ENCODE results near the gene RNF169.
"Not testable (repeated sequence)": the region's sequence is repeated elsewhere in the genome, so short reads cannot be mapped to it uniquely, and the experiment has no call there.

RNF169 gene

DNA sequence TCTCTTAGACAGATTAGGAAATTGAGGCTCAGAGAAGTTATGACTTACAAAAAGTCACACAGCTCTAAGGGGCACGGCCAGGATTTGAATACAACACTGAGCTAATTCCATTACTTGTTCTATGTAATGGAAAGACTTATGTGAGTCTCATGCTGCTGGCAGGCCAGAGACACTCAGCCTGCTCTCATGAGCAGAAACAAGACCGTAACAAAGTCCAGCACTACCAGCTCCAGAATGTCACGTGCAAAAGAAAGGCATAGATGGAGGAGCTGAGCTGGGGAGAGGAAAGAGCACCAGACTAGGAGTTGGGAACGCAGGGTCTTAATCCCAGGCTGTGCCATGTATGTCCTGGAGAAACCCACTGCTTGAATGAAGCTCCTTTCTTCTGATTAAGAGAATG lies 19.3 kb upstream of the RNF169 start:
- no peak for DNase-seq

DNA sequence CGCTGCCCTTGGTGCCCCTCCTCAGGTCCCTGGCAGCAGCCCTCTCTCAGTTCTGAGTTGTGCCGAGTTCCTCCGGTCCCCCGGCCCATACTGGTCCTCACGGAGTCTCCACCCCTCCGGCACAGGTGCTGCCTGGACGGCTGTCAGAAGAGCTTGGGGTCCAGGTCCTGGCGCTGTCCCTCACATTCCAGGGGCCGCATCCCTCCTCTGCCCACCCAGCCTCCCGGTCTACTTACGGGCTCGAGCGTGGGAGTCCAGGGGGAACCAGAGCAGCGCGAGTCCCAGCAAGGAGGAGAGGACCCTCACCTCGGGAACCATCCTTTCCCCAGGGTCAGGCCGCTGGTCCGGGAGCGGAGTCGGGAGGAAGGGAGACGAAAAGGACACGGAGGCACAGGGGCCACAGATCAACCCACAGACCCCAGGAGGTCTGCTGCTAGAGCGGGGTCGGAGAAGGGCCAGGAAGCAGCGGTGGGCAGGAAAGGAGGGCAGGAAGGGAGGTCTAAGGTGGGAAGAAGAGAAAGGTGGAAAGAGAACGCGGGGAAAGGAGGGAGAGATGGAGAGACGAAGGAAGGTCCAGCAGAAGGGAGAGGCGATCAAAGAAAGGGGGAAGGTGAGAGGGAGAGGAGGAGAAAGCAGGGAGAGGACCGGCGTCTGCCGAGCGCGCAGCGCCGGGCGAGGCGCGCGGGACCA lies 17.9 kb upstream of the RNF169 start:
- no peak for DNase-seq

DNA sequence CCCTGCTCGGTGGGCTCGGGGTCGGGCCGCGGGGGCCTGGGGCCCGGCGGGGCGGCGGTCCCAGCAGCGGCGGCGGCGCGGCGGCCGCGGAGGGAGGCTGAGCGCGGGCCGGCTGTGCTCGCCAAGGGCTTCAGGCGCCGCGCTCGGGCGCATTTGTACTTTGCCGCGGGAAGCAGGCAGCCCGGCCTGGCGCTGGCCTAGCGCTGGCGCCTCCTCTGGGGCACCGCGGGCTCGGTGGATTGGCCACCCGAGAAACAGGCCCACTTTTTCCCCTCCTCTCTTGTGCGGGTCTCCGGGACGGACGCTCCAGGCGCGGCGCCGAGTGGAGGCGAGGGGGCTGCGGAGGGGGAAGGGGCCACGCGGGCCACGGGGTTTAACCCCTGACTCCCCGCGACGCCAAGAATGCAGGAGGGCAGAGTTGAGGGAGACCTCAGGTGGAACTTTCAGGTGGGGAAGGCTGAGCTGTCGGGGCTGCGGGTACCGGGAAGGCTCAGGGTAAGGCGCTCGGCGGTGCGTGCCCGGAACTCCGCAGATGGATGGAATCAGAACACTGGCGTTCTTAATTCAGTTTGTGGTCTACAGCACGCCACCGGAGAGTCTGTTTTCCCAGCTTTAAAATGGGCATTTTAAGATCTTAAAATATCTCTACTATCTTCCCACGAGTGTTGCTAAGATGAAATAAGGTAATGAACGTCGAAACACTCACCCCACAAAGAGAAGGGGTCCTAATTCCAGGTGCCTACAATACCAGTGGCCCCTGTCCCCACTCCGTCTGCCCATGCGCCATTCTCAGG lies 17.2 kb upstream of the RNF169 start, which contains the start of gene CHRDL2:
Gene CHRDL2, minus strand, starts transcription at position 126 of the 794 bp plus-strand sequence. CDS start 538 bp downstream, outside the sequence.
- no peak for DNase-seq

DNA sequence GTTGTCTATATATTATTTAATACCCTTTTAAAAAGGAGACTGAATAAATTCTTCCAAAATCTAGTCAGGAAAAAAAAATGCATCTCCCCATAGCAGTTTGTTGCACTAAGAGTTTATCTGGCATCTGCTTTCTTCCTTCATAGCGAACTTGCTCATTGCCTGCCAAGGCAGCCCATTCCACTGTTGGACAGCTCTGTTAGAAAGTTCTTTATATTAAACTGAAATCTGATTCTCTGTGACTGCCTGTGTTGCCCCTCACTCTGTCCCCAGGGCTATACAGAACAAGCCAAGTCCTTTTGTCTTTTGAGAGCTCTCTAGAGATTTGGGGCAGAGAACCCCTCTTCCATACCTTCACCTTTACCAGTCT lies 14.1 kb upstream of the RNF169 start:
- DNase-seq = no peak

DNA sequence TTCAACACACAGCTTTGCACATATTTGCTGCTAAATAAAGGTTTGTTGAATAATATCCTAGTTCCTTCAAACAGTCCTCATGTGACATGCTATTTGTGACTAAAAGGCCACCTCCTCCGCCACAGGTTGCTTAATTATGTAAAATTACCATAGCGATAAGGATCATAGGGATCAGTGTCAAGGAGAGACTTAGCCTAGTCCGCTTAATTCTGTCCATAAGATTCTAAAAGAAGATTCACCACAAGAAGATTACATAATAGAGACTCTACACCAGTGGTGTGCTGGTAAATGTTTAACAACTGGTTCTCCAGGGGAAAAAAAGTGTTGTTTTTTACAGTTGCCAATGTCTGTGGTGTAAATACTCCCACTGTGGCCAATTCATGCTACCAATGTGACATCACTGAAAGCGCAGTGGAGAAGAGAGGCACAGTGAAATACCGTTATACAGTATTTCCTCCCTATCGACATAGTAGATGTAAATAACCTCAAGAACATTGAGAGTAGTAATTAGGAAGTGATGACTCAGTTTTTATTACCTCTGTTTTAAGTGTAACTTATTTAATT lies 13.2 kb upstream of the RNF169 start:
- no peak for DNase-seq

DNA sequence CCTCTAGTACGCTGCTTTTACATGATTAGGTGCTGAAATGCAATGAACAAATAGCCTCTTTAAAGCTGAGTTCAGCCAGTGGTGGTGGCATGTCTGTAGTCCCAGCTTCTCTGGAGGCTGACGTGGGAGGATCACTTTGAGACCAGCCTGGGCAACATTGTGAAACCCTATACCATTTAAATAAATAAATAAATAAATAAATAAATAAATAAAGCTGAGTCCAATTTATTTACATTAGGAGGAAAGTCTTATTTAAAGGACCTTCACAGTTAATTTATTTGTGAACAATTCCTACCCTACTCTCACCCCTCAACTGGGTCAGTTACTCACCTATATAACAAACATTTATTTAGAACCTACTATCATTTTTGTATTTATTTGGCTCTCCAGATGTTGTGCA lies 12.6 kb upstream of the RNF169 start:
- no peak for DNase-seq

DNA sequence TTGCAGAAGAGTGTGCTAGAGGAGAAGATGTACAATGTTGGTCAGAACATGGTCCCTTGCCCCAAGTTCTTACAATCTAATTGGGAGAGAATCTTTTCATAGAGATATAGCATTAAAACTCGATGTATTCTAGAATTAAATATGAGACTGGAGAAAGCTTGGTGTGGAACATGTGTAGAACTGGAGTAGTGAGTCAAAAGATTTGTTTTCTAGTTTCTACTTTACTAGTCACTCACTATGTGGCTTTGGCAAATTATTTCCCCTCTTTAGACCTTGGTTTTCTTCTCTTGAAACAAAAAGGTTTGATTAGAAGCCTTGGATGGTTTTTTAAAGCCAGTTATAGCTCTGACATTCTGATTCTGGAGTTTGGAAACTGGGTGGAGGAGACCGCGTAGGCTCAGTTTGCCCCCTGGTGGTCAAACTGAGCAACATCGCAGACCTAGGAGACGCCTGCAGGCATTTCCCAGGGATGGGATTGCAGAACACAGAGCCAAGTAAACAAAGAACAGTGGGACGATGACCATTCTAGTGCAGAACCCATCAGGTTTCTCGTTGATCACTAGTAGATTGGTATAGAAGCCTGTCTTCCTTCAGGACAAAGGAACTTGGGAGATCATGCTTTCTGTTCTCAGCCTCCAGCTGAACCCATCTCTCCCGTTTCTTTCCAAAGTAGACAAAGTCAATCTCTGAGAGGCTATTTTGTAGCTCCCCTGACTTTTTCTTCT lies 8.9 kb upstream of the RNF169 start:
- DNase-seq = peak; percentile 9

DNA sequence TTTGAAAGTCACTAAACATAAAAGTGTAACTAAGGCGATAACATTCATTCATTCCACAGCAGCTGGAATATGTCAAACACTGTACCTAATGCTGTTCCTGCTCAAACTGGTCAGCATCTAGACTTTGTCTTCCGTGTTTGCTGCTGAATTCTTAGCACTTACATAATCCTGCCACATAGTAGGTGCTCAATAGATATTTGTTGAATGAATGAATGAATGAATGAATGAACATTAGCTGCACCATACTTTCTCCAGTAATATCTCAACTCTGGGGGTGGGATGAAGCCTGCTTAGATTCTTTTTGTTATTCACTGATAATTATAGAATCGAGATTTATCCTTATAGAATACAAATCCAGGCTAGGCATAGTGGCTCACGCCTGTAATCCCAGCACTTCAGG lies 6.6 kb upstream of the RNF169 start:
- DNase-seq = no peak

DNA sequence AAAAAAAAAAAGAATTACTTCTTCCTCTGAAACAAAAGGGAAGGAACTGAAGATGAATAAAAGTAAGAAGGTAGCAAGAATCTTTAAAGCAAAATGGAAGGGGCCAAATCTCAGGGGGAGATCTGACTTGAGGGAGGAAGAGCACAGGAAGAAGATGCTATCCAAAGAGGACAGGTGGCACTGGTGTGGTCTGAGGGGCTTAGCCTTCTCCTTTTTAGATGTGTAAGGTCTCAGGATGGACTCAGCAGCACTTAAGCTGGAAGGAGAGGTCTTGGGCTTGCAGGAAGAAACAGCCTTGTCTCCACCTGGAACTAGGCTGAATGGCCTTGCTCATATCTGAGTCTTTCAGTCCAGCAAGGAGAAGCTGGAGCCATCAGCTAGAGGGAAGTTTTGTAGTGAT lies 5.0 kb upstream of the RNF169 start:
- DNase-seq = no peak

DNA sequence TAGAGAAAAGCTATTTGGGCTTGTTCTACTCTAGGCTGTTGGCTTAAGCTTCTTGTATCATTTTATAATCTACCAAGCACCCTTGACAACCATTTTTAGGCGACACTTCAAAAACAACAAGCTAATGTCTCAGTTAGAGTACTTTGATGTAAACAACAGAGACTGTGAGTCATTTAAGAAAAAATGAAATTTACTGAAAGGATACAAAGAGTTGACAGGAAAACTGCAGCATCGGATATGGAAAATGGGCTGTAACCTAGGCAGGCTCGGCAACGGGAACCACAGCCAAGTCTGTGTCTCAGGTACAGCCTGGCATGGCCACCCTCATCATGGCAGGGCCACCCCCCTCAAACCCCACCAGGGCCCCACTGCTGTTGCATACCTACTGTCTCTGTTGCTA lies 4.4 kb upstream of the RNF169 start:
- no peak for DNase-seq

DNA sequence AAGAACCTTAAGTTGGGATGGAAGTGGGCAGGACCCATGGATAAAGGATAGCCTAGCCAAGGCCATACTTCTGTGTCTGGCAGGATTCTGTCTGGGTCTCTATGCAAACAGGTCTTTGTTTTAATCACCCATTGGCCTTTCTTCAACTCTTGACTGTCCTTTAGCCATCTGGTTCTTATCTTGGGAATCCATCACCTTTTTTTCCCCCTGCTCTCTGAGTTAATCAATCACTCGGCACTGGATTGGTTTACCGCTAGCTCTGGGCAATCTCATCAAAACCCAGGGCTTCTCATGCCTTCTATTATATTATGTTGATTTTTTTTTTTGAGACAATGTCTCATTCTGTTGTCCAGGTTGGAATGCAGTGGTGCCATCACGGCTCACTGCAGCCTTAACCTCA lies 1.8 kb upstream of the RNF169 start:
- no peak for DNase-seq

DNA sequence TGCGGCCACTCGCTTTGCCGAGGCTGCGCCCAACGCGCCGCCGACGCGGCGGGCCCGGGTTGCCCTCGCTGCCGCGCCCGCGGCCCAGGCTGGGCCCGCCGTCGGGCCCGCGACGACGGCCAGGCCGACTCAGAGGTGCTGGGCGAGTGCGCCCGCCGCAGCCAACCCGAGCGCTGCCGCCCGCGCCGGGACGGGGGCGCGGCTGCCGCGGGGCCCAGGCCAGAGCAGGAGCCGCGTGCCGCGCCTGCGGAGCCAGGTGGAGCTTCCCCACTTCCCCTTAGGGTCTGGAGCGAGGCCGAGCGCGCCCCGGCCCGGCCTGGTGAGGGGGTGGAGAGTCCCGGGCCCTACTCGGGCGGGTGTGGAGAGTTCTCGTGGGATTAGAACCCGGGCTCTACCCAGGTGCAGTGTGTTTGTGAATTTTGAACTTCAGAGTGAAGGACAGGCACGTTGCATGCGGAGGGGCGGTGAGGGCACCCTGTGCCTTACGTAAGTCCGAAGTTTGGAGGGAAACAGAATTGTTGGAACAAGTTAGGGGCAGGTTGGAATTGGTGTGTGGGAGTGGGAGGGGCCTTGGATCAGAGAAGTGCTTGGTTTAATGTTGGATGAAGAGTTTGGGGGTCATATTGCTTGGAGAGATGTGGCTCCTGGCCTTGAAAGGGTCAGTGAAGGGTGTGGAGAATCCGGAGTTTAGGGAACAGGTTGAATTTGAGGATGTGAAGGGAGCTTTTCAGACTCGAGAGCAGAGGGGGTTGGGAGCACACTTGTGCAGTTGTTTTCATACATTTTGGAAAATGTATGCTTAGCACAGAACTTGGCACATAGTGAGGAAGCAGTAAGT lies 697 bp downstream of the RNF169 start:
- DNase-seq = peak; percentile 47

DNA sequence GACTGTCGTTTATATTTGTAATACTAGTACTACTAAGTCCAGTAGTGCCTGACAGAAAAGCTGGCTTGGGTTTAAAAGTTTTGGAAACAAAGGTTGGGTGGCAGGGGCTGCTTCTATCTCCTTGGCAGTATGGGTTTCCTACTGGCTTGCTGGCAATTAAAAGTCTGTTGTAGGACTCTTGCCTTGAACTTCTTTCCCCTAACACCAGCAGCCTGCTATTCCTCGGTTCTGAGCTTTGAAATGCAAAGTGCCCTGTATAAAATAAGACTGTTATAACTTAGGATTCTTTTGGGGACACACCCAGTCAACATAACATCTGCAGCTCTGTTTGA lies 1.3 kb downstream of the RNF169 start:
- DNase-seq = no peak

DNA sequence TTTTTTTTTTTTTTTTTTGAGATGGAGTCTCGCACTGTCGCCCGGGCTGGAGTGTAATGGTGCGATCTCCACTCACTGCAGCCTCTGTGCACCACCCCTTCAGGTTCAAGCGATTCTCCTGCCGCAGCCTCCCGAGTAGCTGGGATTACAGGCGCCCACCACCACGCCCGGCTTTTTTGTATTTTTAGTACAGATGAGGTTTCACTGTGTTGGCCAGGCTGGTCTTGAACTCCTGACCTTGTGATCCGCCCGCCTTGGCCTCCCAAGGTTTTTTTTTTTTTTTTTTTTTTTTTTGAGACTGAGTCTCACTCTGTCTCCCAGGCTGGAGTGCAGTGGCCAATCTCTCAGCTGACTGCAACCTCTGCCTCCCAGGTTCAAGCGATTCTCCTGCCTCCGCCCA lies 1.9 kb downstream of the RNF169 start:
- DNase-seq = not testable (repeated sequence)

DNA sequence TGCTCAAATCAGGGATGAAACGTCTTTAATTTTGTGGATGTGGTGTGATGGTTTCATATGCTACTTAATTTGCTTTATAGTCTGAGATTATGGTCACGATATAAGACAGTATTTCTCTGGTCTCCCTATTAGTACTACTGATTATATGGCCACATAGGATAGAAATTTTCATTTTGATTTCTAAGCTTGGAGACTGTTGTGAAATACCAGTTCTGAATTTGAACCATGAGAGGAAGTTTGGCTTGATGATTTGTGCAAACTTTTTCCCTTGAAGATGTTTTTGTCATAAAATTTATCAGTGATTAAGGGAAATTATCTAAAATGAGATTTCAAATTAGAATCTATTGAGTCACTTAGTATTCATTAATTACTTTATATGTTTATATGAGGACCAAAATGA lies 2.7 kb downstream of the RNF169 start:
- no peak for DNase-seq

DNA sequence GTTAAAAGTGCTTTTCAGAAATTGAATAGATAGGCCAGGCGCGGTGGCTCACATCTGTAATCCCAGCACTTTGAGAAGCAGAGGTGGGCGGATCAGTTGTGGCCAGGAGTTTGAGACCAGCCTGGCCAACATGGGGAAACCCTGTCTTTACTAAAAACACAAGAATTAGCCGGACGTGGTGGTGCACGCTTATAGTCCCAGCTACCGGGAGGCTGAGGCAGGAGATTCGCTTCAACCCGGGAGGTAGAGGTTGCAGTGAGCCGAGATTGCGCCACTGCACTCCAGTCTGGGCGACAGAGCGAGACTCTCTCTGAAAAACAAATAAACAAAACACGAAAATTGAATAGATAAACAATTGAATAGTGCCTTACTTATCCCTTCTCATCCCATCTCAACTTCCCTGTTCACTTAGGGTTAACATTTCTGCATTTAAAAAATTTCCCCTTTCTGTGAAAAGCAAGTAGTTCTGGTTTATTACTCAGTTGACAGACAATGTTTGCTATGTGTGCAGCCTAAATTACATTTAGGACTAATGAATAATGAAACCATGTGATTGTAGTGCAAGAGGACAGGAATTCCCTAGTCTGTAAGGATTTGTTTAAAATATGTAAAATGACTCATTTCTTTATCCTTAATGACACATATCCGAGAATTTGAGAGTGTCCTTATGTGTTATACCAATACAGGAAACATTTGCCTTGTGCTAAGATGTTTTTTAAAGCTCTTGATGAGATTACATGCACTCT lies 6.0 kb downstream of the RNF169 start:
- no peak for DNase-seq

DNA sequence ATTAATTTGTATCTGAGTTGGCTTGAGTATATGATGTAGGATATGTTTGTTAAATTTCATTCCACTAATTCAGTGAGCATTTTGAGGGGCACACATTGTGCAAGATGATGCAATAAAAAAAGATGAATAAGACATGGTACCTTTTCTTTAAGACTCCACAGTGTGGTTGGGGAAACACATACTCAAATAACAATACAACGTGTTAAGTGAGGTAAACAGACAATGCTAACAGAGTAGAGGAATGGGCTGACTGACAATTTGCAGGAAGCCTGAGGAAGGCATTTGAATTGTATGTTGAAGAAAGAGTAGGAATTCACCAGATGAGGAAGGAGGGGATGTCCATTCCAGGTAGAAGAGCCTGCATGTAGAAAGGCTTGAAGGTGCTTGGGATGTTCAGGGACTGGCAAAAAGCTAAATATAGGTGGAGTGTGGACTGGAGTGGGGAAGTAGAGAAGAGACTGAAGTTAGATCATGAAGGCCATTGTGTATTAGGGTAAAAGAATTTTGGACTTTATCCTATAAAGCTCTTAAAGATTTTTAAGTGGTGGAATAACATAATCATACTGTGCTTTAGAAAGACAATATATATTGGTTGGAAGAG lies 6.8 kb downstream of the RNF169 start:
- DNase-seq = no peak

DNA sequence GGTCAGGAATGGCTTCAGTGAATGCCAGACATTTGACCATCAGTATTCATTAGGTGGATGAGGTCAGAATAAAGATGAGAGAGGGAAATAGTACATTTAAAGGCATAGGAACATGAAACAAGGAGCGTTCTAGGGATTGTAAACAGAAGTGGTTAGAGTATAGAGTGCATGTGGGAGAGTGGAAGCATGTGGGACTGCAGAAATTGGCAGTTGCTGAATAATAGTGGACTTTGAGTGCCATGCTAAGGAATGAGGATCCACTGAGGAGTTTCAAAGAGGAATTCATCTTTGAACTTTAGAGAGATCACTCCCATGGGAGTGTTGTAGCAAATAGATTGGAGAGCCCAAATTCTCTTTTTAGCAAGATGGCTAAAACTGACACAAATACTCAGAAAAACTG lies 7.9 kb downstream of the RNF169 start:
- no peak for DNase-seq

DNA sequence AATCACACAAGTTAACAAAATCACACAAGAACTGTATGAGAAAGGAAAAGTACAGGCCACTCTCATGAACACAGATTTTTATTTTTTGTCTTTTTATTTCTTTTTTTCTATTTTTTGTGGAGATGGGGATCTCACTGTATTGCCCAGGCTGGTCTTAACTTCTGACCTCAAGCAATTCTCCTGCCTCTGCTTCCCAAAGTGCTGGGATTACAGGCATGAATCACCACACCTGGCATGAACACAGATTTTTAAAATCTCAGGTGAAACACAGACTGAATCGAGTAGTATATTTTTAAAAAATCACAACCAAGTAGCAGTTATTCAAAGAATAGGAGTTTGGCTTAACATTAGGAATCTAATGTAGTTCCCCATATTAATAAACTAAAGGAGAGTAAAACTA lies 18.3 kb downstream of the RNF169 start:
- no peak for DNase-seq

DNA sequence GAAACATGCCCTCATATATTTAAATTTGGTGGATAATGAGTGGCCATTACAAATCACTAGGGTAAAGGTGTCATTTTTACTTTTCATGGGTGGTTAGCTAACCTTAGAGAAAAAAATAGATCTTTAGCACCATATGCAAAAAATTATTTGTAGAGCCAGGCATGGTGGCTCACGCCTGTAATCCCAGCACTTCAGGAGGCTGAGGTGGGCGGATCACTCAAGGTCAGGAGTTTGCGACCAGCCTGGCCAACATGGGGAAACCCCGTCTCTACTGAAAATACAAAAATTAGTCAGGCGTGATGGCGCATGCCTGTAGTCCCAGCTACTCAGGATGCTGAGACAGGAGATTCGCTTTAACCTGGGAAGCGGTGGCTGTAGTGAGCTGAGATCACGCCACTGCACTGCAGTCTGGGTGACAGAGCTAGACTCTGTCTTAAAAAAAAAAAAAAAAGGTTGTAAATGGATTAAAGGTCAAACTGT lies 19.6 kb downstream of the RNF169 start:
- peak; percentile 38 for DNase-seq

DNA sequence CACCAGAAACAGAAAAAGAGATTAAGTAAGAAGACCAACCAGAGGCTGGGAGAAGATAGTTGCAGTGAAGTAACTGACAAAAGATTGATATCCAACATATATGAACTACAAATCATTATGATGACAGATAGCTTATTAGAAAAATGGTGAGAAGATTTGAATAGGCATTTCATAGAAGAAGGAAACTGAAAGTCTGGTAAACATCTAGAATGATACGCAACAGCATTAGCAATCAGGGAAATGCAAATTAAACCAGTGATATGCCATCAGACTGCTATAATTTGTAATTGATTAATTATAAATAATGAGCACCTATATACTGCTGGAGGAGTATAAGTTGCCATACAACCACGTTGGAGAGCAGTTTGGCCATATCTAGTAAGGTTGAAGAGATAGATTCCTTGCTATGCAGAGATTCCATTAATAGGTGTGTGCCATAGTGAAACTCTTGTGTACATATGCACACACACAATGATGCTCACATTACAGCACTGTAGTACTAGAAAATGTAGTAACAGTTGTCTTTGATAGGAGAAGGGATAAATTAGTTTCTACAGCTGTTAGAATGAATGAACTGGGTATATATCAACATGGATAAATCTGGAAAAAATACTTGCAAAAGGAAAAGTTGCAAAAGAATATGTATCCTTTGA lies 20.5 kb downstream of the RNF169 start:
- no peak for DNase-seq
